HG02623 (cell line): ENCODE data around the gene RAB3A.
"Not testable (repeated sequence)": the region's sequence is repeated elsewhere in the genome, so short reads cannot be mapped to it uniquely, and the experiment has no call there.

Source experiments
- ATAC-seq: cut with Tn5 transposase; IDR thresholded peaks from one replicate; pipeline ENCODE4 v1.9.1; 2021; ENCODE audit warnings: moderate library complexity; ENCODE audit not compliant: unreplicated experiment

Gene RAB3A

DNA sequence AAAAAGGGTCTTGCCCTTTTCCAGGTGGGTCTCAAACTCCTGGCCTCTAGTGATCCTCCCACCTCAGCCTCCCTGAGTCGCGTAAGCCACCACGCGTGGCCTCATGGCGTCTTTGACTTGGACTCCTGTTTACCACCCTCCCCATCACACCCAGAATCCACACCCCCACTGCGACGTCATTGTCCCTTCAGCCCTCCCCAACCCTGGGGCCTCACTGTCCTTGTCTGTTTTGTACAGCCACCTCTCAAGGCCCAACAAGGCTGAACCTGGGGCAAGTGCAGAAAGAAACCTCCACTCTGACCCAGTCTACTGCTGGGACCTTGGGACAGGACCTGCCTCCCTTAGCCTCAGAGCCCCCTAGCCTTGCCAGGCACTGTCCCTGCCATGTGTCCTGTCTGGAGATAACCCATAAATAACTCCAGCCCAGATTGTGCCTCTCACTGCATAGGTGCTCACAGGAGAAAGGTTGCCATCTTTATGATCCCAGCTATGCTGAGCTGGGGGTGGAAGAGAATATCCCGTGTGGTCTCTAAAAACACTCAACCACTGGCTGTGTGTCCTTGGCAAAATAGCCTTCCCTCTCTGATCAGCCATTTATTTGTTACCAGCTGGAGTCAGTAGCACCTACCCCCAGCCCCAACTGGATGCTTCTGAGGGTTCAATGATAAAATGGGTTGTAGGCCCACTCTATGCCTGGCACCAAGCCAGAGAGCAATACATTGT is 32.1 kb downstream of the RAB3A start:
- no peak for ATAC-seq

DNA sequence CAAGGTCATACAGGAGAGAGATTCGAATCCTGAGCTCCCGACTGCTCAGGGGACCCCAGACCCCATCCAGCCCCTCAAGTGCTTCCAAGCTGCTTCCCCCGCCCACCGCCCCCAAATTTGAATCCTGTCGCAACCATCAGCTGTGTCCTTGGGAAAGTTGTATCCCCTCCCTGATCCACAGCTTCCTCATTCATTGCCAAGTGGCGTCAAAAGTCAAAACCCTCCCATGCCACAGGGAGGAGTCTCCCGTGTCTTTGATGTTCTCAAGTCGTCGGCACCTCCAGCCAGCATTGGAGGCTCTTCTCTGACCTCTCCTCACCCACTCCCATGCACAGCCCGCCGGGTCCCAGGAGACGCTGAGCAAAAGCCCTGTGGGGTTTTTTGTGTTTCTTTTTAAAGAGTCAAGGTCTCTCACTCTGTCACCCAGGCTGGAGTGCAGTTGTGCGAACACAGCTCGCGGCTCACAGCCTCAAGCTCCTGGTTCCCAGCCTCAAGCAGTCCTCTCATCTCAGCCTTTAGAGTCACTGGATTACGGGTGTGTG is 33.1 kb downstream of the RAB3A start:
- ATAC-seq: no peak

- ATAC-seq: no peak
Measured at GRCh38 chr19:18168673-18169381, 35.0 kb downstream of the RAB3A start.

GRCh38 chr19:18167975-18168645 is 35.7 kb downstream of the RAB3A start:
- ATAC-seq: no peak

DNA sequence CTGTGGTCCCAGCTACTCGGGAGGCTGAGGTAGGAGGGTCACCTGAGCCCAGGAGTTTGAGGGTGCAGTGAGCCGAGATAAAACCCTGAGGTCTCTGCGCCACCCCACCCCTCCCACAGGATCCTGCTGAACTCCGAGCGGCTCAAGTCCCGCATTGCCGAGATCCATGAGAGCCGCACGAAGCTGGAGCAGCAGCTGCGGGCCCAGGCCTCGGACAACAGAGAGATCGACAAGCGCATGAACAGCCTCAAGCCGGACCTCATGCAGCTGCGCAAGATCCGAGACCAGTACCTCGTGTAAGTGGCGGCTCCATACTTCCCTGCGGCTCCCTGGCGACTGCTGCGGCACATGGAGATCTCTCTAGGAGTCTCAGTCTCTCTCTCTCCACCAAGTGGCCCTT is 36.8 kb downstream of the RAB3A start:
- no peak for ATAC-seq

- no peak for ATAC-seq
Measured at GRCh38 chr19:18165794-18166544, 37.9 kb downstream of the RAB3A start.

GRCh38 chr19:18164072-18164471 is 39.8 kb downstream of the RAB3A start:
- no peak for ATAC-seq

- no peak for ATAC-seq
Measured at GRCh38 chr19:18161636-18162002, 42.2 kb downstream of the RAB3A start.

DNA sequence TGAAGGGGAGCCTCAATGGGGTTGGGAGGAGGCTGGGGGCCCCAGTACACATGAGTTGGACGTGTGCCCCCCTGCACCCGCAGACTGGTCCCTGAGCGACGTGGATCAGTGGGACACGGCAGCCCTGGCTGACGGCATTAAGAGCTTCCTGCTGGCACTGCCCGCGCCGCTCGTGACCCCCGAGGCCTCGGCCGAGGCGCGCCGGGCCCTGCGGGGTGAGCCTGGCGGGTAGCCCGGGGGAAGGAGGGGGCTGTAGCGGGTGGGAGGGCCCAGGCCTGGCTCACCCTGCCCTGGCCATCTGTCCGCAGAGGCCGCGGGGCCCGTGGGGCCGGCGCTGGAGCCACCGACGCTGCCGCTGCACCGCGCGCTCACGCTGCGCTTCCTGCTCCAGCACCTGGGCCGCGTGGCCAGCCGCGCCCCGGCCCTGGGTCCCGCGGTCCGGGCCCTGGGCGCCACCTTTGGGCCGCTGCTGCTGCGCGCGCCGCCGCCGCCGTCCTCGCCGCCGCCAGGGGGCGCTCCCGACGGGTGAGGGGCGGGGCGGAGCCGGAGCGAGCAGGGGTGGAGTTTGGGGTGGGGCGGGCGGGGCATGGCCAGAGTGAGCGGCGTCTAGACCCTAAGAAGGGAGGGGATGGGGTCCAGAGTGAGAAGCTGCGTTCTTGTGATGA is 42.7 kb downstream of the RAB3A start:
- peak; percentile 69 for ATAC-seq

- ATAC-seq: no peak
Measured at GRCh38 chr19:18160493-18160970, 43.3 kb downstream of the RAB3A start.

DNA sequence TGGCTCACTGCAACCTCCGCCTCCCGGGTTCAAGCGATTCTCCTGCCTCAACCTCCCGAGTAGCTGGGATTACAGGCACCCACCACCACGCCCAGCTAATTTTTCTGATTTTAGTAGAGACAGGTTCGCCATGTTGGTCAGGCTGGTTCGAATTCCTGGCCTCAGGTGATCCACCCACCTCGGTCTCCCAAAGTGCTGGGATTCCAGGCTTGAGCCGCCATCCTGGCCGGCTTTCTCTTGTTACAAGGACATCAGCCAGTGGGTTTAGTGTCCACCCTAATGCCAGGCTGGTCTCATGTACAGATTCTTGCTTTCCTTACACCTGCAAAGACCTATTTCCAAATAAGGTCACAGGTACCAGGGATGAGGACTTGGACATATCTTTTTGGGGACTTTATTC is 44.0 kb downstream of the RAB3A start:
- ATAC-seq: no peak

DNA sequence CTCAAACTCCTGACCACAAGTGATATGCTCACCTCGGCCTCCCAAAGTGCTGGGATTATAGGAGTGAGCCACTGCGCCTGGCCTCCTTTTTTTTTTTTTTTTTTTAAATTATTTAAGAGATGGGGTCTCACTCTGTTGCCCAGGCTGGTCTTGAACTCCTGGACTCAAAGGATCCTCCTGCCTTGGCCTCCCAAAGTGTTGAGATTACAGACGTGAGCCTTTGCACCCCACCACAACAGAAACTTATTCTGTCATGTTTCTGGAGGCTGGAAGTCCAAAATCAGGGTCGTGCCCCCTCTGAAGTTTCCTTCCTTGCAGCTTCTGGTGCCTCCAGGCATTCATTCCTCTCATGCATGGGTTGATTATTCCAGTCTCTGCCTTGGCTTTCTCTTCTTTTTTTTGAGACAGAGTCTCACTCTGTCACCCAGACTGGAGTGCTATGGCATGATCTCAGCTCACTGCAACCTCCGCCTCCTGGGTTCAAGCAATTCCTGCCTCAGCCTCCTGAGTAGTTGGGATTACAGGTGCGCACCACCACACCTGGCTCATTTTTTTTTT is 44.7 kb downstream of the RAB3A start:
- ATAC-seq: not testable (repeated sequence)

DNA sequence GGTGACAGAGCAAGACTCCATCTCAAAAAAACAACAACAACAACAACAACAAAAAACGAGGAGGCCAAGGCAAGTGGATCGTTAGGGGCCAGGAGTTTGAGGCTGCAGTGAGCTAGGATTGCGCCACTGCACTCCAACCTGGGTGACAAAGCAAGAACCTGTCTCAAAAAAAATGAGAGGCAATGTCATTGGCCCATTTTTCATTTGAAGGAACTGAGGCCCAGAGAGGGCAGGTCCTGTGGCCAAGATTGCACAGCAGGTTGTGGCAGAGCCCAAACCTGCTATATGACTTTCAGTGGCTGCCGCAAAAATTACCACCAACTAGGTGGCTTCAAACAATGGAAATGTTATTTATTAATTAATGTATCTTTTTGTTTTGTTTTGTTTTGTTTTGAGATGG is 45.4 kb downstream of the RAB3A start:
- ATAC-seq: no peak

DNA sequence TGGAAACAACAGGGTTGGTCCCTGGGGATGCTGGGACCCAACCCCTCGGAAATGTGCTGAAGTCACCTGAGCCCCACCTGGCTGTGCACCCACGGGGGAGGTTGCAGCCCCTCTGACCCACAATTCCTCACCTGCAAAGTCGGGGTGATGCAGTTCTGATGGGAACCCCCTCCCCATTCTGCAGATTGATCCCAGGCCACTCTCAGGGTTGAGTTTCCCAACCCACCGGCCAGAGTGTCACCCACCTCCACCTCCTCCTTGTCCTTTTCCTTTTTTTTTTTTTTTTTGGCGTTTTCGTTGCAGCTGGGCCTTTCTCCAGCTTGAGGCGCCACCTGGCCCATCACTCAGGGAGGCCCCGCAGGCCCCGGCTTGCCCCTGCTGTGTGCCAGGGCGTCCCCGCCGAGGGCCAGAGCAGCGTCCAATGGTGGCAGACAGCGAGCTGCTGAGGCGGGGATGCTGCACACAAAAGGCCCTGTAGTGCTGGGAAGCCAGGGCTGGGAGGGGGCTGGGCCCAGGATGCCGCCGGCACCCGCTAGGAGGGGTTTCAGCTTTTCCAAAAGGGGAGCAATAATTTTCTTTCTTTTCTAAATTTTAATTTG is 46.3 kb downstream of the RAB3A start:
- ATAC-seq: no peak

DNA sequence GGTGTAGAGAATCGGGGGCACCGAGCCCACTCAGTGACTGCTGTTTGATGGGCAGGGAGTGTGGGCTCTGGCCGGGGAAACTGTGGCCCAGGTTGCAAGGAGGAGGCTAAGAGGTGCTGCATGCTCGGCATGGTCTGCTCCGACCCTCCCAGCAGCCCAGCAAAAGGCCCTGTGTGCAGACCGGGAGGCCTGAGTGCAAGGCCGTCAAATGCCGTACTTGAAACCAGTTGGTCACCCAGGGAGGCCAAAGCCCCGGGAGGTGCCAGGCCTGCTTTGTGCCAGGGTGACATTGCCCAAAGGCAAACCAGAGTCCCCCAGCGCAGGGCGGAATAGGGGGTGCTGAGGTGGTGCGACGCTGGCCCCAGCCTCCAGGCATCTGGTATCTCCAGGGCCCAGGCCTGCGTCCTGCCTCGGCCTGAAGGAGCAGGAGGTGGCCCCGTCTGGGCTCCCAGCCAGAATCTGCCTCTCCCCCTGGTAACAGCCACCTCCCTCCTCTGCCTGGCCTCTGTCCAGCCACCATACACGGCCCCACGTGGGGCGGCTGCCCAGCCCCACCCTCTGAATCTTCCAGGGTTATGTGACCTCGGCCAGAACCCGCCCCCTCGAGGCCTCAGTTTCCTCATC is 46.9 kb downstream of the RAB3A start:
- ATAC-seq: no peak

DNA sequence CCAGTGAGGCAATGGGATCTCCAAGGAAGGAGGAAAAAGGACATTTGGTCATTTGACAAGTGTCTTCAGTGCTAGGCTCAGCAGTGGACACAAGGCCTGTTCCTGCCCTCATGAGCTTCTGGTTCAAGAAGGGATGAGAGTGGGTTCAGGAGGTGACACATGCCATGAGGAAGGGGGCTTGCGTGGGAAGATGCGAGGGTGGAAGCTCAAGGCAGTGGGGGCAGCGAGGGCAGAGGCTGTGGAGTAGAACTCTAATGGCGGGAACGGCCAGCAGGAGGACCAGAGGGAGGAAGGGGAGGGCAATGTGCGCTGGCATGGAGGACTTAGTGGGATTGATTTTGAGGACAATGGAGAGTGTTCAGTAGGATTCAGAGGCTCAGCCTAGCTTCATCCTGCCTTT is 47.6 kb downstream of the RAB3A start:
- ATAC-seq: no peak

- ATAC-seq: no peak
Measured at GRCh38 chr19:18155095-18156087, 48.5 kb downstream of the RAB3A start.

DNA sequence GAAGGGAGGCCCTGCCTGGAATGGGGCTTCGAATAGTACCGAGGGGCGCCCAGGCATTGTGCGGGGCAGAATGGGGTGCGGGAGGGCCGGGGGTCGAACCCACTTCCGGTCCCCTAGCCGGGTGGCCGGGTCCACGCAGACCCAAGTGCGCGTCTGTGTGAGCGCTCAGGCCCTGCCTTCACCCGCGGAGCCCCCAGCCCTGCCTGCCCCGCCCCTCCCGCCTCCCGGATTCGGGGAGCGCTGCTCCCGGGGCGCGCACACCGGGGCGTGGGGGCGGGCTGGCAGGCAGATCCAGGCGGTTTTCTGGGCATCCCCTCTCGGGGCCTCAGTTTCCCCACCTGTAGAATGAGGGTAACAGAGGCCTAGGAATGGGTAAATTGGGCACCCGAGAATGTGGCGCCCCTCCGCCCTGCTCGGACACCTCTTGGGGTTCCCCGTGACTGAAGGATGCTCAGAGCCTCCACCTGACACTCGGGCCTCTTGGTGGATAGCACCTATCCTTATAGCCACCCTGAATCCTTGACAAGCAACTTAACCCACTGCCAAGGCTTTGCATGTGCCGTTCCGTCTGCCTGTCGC is 50.2 kb downstream of the RAB3A start:
- no peak for ATAC-seq
